HCT116 (cell line): ENCODE measurements around the gene RAB30. TPM values are rescaled to one million over a fixed set of nuclear protein-coding genes. Genes with fewer than 3 reads are reported as not detected.

Experiments used
- ATAC-seq: fragments of 200-7000 bp; cut with Tn5 transposase; 2 replicates; pipeline ENCODE4 v1.9.1; 2020; ENCODE audit warnings: mild to moderate bottlenecking, moderate library complexity
- BruUV-seq: library from RNA; stranded (reverse); fragments of 400-500 nt; replicated peaks from 2 replicates; lab custom pipeline; 2021; lab: Mats Ljungman, UMichigan
- CTCF ChIA-PET: fragments of 300-600 bp; sonication (Branson Sonifier 250); formaldehyde crosslinking; loops from one replicate; lab custom pipeline; 2021; ENCODE audit warnings: antibody characterized with exemption; lab: Charles Lee
- POLR2A ChIA-PET: fragments of 300-600, 350-600 bp; sonication (Branson Sonifier 250); formaldehyde crosslinking; loops from one replicate; lab custom pipeline; 2021; ENCODE audit warnings: antibody characterized with exemption; lab: Charles Lee
- RAD21 ChIA-PET, 2 experiments: fragments of 300-600 bp; sonication (Branson Sonifier 250); formaldehyde crosslinking; loops; one replicate each; lab custom pipeline; 2023; ENCODE audit warnings: low total read pairs in 2 of 2; ENCODE audit not compliant: uncharacterized antibody in 2 of 2, unreplicated experiment in 2 of 2, low non-redundant PET in 1 of 2; lab: Charles Lee
- DNase-seq: peaks from one replicate; pipeline ENCODE4 v3.0.0-alpha.2; 2010; ENCODE audit warnings: low read depth, low spot score
- H2AFZ ChIP-seq: fragments of 200-600 bp; shearing (Covaris generic), sonication (generic); 2 replicates; pipeline ENCODE4 v1.6.1; 2017; ENCODE audit warnings: low read depth, mixed run types, mixed read lengths, antibody characterized with exemption, low read length; ENCODE audit not compliant: poor library complexity, severe bottlenecking
- H3K27ac ChIP-seq: 2 replicates; pipeline ENCODE4 v1.5.1; 2012; ENCODE audit warnings: low read depth, low read length
- H3K27me3 ChIP-seq: fragments of 200-600 bp; sonication (generic); 2 replicates; pipeline ENCODE4 v1.6.1; 2016; ENCODE audit warnings: mixed run types, low read length, mixed read lengths; ENCODE audit not compliant: insufficient read depth
- H3K36me3 ChIP-seq, 2 experiments: fragments of 200-500 bp in 1 of 2; fragments of 200-600 bp in 1 of 2; sonication (Bioruptor generic) in 1 of 2; sonication (generic) in 1 of 2; 2 replicates each; pipeline versions ENCODE4 v1.5.1 to v1.6.1; 2014 to 2016; ENCODE audit warnings: low read length in 2 of 2, inconsistent platforms in 1 of 2, mixed read lengths in 1 of 2, mixed run types in 1 of 2; ENCODE audit not compliant: insufficient read depth in 2 of 2, control insufficient read depth in 1 of 2
- H3K4me1 ChIP-seq, 2 experiments: fragments of 200-600 bp in 1 of 2; sonication (generic) in 1 of 2; 2 replicates each; pipeline versions ENCODE4 v1.5.1 to v1.6.1; 2012 to 2017; ENCODE audit warnings: low read length in 2 of 2, inconsistent platforms in 1 of 2, mild to moderate bottlenecking in 1 of 2, mixed read lengths in 1 of 2, mixed run types in 1 of 2, moderate library complexity in 1 of 2; ENCODE audit not compliant: insufficient read depth in 2 of 2, control insufficient read depth in 1 of 2
- H3K4me2 ChIP-seq: fragments of 200-600 bp; sonication (generic); 2 replicates; pipeline ENCODE4 v1.6.1; 2017; ENCODE audit warnings: mixed run types, low read length, mixed read lengths
- H3K4me3 ChIP-seq, 2 experiments: fragments of 200-600 bp in 1 of 2; sonication (generic) in 1 of 2; replicated peaks in 1 of 2; 2 replicates each; pipeline ENCODE4 v1.5.1; 2011 to 2016; ENCODE audit warnings: low read length in 2 of 2, control low read depth in 1 of 2, low read depth in 1 of 2, mild to moderate bottlenecking in 1 of 2, mixed read lengths in 1 of 2, mixed run types in 1 of 2
- H3K79me2 ChIP-seq: fragments of 200-600 bp; sonication (generic); 2 replicates; pipeline ENCODE4 v1.6.1; 2017; ENCODE audit warnings: mild to moderate bottlenecking, mixed run types, low read length, moderate library complexity, mixed read lengths; ENCODE audit not compliant: insufficient read depth
- H3K9ac ChIP-seq: fragments of 200-600 bp; sonication (generic); 2 replicates; pipeline ENCODE4 v1.6.1; 2016; ENCODE audit warnings: low read length, mixed read lengths
- H3K9me2 ChIP-seq: fragments of 200-600 bp; sonication (generic), shearing (Covaris generic); 2 replicates; pipeline ENCODE4 v1.6.1; 2017; ENCODE audit warnings: mixed run types, mild to moderate bottlenecking, moderate library complexity; ENCODE audit not compliant: insufficient read depth
- H3K9me3 ChIP-seq, 2 experiments: fragments of 200-500 bp in 1 of 2; fragments of 200-600 bp in 1 of 2; sonication (Bioruptor generic) in 1 of 2; sonication (generic) in 1 of 2; 2 replicates each; pipeline ENCODE4 v1.6.1; 2014 to 2017; ENCODE audit warnings: low read length in 2 of 2, mixed read lengths in 2 of 2, inconsistent platforms in 1 of 2, low read depth in 1 of 2, mild to moderate bottlenecking in 1 of 2, mixed run types in 1 of 2, moderate library complexity in 1 of 2; ENCODE audit not compliant: control insufficient read depth in 1 of 2, insufficient read depth in 1 of 2
- H4K20me1 ChIP-seq: fragments of 200-600 bp; sonication (generic), shearing (Covaris generic); 2 replicates; pipeline ENCODE4 v1.6.1; 2017; ENCODE audit warnings: mixed run types, mild to moderate bottlenecking, moderate library complexity; ENCODE audit not compliant: insufficient read depth
- CEBPB ChIP-seq: IDR thresholded peaks from 2 replicates; pipeline ENCODE4 v1.6.1; 2012; ENCODE audit warnings: low read depth
- EZH2phosphoT487 ChIP-seq: fragments of 200-600 bp; IDR thresholded peaks from 2 replicates; pipeline ENCODE4 v1.6.1; 2018; ENCODE audit warnings: antibody characterized with exemption, borderline replicate concordance
- FOSL1 ChIP-seq: IDR thresholded peaks from 2 replicates; pipeline ENCODE4 v1.6.1; 2012; ENCODE audit warnings: low read depth
- POLR2AphosphoS5 ChIP-seq: IDR thresholded peaks from 2 replicates; pipeline ENCODE4 v1.6.1; 2011; ENCODE audit warnings: mild to moderate bottlenecking, low read depth, low read length, moderate library complexity
- RAD21 ChIP-seq: IDR thresholded peaks from 2 replicates; pipeline ENCODE4 v1.6.1; 2012; ENCODE audit warnings: low read depth, mild to moderate bottlenecking
- SIN3A ChIP-seq: IDR thresholded peaks from 2 replicates; pipeline ENCODE4 v1.6.1; 2012; ENCODE audit warnings: low read depth
- ZFX ChIP-seq: fragments of 450-650 bp; IDR thresholded peaks from 2 replicates; pipeline ENCODE4 v1.6.1; 2017
- ZNF274 ChIP-seq: fragments of 200-500 bp; sonication (Bioruptor generic); IDR thresholded peaks from 2 replicates; pipeline ENCODE4 v1.6.1; 2014; ENCODE audit warnings: mild to moderate bottlenecking, low read depth, low read length, inconsistent platforms
- intact Hi-C: fragments of 100-400 bp; cut with micrococcal nuclease; formaldehyde crosslinking; loops from 2 replicates; pipeline ENCODE4 v1.10.0; 2022
- total RNA-seq: library from RNA; stranded (reverse); gene quantifications from one replicate; pipeline ENCODE4 v1.2.1, GENCODE V29; 2021; ENCODE audit not compliant: unreplicated experiment

Gene RAB30
- total RNA-seq, 1 experiment from 2014 or later: 5.7 TPM

- no peak for TF ChIP-seq POLR2AphosphoS5
- TF ChIP-seq CEBPB: 0 out of 2 replicates have a peak, but pooled peaks have one; percentile 10
Observed at GRCh38 chr11:82927264-82927880, 144.3 kb downstream of the RAB30 start (continued).

- RAD21 ChIA-PET: no interaction called here
- Histone ChIP-seq H2AFZ (no peak overlapping the region), H3K27ac (no peak overlapping the region), H3K9me3 (no peaks in the 10 kb centered on the region), H3K4me3 (no peak overlapping the region), H3K27me3 (no peaks in the 10 kb centered on the region), H4K20me1 (no peaks in the 10 kb centered on the region), H3K4me1 (no peaks in the 10 kb centered on the region), H3K36me3 (no peaks in the 10 kb centered on the region; a peak in 1 of 4 replicates), H3K4me2 (no peak overlapping the region), H3K9ac (no peak overlapping the region), H3K79me2 (peaks cover 14% of the 10 kb centered on the region), H3K9me2 (no peaks in the 10 kb centered on the region)
- CTCF ChIA-PET: no interaction called here
- no peak for TF ChIP-seq EZH2phosphoT487
- no peak for TF ChIP-seq ZFX
- TF ChIP-seq SIN3A: no peak
- TF ChIP-seq FOSL1: no peak
- no peak for TF ChIP-seq ZNF274
- no peak for TF ChIP-seq RAD21
- no peak for DNase-seq
- intact Hi-C loops: no loop called here
- POLR2A ChIA-PET: no interaction called here
- no peak for ATAC-seq
- BruUV-seq: no TSS peak
Observed at GRCh38 chr11:82924522-82925224, 147.0 kb downstream of the RAB30 start.

Other genes with a start within 250 kb of the RAB30 start
- 50.0 TPM for gene PRCP, start 171.5 kb downstream of the RAB30 start, total RNA-seq
- gene DDIAS, start 170.2 kb downstream of the RAB30 start, total RNA-seq: 17.1 TPM
- 41.9 TPM for gene PCF11, start 85.2 kb upstream of the RAB30 start, total RNA-seq
- gene ANKRD42, start 121.8 kb upstream of the RAB30 start, total RNA-seq: 5.4 TPM
- gene CCDC90B, start 214.5 kb upstream of the RAB30 start, total RNA-seq: 30.3 TPM